SK-N-SH treated with all-trans-retinoic acid at 6 μM for 48 hours (cell line): ENCODE results near the gene DNAJC3.

ENCODE experiments used
- ATAC-seq: fragments of 200-7000 bp; cut with Tn5 transposase; 3 replicates; pipeline ENCODE4 v1.9.1; 2020; ENCODE audit warnings: mild to moderate bottlenecking, moderate library complexity
- ARNTL ChIP-seq: fragments of 450-650 bp; formaldehyde crosslinking; IDR thresholded peaks from 2 replicates; pipeline ENCODE4 v1.5.0; 2020; ENCODE audit warnings: low read depth, mild to moderate bottlenecking, moderate library complexity, borderline replicate concordance
- BACH2 ChIP-seq: fragments of 250-450 bp; sonication (Bioruptor Pico); IDR thresholded peaks from 2 replicates; pipeline ENCODE4 v1.9.0; 2021; ENCODE audit warnings: mild to moderate bottlenecking, borderline replicate concordance
- CSDC2 ChIP-seq: fragments of 250-450 bp; sonication (Bioruptor Pico); IDR thresholded peaks from 2 replicates; pipeline ENCODE4 v1.5.0; 2020; ENCODE audit warnings: mild to moderate bottlenecking, moderate library complexity
- ZFP30 ChIP-seq: fragments of 450-650 bp; formaldehyde crosslinking; IDR thresholded peaks from 2 replicates; pipeline ENCODE4 v1.5.0; 2022; ENCODE audit warnings: mild to moderate bottlenecking, moderate library complexity
- ZNF565 ChIP-seq: fragments of 450-650 bp; formaldehyde crosslinking; conservative IDR thresholded peaks from 2 replicates; pipeline ENCODE4 v1.5.0; 2020; ENCODE audit warnings: low read depth, mild to moderate bottlenecking, moderate library complexity
- ZNF70 ChIP-seq: fragments of 450-650 bp; formaldehyde crosslinking; IDR thresholded peaks from 2 replicates; pipeline ENCODE4 v1.5.0; 2020; ENCODE audit warnings: mild to moderate bottlenecking, moderate library complexity
- ZNF8 ChIP-seq: fragments of 450-650 bp; formaldehyde crosslinking; IDR thresholded peaks from 2 replicates; pipeline ENCODE4 v1.5.0; 2020; ENCODE audit warnings: mild to moderate bottlenecking, moderate library complexity
- TF ChIP-seq, protein P1 (sequence below): fragments of 250-450 bp; sonication (Bioruptor Pico); IDR thresholded peaks from 2 replicates; pipeline ENCODE4 v1.5.1; 2020; ENCODE audit warnings: low read depth, mild to moderate bottlenecking, moderate library complexity
- TF ChIP-seq, protein P2 (sequence below): fragments of 250-450 bp; sonication (Bioruptor Pico); IDR thresholded peaks from 2 replicates; pipeline ENCODE4 v1.5.1; 2021; ENCODE audit warnings: mild to moderate bottlenecking, moderate library complexity
- TF ChIP-seq, protein P3 (sequence below): fragments of 250-450 bp; sonication (Bioruptor Pico); IDR thresholded peaks from 2 replicates; pipeline ENCODE4 v1.8.0; 2020; ENCODE audit warnings: mild to moderate bottlenecking, moderate library complexity, borderline replicate concordance
- TF ChIP-seq, protein P4 (sequence below): fragments of 250-450 bp; sonication (Bioruptor Pico); IDR thresholded peaks from 2 replicates; pipeline ENCODE4 v1.8.0; 2021; ENCODE audit warnings: low read depth, mild to moderate bottlenecking, moderate library complexity, borderline replicate concordance

Gene DNAJC3

GRCh38 chr13:95834134-95834765 lies 157.3 kb downstream of the DNAJC3 start:
- ATAC-seq = peak; percentile 92
- TF ChIP-seq ZNF8 (CRISPR knock-in tag) = no peak
- no peak for TF ChIP-seq ZNF70 (CRISPR knock-in tag)
- TF ChIP-seq ZFP30 (CRISPR knock-in tag) = no peak
- TF ChIP-seq, protein P1, sequence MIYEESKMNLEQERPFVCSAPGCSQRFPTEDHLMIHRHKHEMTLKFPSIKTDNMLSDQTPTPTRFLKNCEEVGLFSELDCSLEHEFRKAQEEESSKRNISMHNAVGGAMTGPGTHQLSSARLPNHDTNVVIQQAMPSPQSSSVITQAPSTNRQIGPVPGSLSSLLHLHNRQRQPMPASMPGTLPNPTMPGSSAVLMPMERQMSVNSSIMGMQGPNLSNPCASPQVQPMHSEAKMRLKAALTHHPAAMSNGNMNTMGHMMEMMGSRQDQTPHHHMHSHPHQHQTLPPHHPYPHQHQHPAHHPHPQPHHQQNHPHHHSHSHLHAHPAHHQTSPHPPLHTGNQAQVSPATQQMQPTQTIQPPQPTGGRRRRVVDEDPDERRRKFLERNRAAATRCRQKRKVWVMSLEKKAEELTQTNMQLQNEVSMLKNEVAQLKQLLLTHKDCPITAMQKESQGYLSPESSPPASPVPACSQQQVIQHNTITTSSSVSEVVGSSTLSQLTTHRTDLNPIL (CRISPR knock-in tag) = no peak

DNA sequence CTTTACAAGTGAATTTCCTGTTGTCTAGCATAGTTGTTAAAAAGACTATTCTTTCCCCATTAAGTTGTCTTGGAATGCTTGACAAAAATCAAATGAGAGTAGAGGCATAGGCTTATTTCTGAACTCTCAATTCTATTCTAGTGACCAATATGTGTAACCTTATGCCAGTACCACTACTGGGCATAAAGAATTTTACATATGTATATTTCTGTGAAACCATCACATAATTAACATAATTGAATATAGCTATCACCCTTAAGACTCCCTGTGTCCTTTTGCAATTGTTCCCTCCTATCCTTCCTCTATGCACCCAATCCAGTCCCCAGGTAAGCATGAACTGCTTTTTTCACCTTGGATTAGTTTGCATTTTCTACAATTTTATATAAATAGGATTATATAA lies 165.0 kb downstream of the DNAJC3 start:
- no peak for ATAC-seq
- TF ChIP-seq, protein P2, sequence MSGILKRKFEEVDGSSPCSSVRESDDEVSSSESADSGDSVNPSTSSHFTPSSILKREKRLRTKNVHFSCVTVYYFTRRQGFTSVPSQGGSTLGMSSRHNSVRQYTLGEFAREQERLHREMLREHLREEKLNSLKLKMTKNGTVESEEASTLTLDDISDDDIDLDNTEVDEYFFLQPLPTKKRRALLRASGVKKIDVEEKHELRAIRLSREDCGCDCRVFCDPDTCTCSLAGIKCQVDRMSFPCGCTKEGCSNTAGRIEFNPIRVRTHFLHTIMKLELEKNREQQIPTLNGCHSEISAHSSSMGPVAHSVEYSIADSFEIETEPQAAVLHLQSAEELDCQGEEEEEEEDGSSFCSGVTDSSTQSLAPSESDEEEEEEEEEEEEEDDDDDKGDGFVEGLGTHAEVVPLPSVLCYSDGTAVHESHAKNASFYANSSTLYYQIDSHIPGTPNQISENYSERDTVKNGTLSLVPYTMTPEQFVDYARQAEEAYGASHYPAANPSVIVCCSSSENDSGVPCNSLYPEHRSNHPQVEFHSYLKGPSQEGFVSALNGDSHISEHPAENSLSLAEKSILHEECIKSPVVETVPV = no peak
- no peak for TF ChIP-seq BACH2 (CRISPR knock-in tag)
- TF ChIP-seq CSDC2 (CRISPR knock-in tag) = no peak
- TF ChIP-seq, protein P3, sequence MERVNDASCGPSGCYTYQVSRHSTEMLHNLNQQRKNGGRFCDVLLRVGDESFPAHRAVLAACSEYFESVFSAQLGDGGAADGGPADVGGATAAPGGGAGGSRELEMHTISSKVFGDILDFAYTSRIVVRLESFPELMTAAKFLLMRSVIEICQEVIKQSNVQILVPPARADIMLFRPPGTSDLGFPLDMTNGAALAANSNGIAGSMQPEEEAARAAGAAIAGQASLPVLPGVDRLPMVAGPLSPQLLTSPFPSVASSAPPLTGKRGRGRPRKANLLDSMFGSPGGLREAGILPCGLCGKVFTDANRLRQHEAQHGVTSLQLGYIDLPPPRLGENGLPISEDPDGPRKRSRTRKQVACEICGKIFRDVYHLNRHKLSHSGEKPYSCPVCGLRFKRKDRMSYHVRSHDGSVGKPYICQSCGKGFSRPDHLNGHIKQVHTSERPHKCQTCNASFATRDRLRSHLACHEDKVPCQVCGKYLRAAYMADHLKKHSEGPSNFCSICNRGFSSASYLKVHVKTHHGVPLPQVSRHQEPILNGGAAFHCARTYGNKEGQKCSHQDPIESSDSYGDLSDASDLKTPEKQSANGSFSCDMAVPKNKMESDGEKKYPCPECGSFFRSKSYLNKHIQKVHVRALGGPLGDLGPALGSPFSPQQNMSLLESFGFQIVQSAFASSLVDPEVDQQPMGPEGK (CRISPR knock-in tag) = no peak
- TF ChIP-seq ARNTL (CRISPR knock-in tag) = no peak
- TF ChIP-seq, protein P1 (CRISPR knock-in tag) = no peak
- TF ChIP-seq, protein P4, sequence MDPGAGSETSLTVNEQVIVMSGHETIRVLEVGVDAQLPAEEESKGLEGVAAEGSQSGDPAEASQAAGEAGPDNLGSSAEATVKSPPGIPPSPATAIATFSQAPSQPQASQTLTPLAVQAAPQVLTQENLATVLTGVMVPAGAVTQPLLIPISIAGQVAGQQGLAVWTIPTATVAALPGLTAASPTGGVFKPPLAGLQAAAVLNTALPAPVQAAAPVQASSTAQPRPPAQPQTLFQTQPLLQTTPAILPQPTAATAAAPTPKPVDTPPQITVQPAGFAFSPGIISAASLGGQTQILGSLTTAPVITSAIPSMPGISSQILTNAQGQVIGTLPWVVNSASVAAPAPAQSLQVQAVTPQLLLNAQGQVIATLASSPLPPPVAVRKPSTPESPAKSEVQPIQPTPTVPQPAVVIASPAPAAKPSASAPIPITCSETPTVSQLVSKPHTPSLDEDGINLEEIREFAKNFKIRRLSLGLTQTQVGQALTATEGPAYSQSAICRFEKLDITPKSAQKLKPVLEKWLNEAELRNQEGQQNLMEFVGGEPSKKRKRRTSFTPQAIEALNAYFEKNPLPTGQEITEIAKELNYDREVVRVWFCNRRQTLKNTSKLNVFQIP (CRISPR knock-in tag) = no peak

GRCh38 chr13:95842898-95843297 lies 166.0 kb downstream of the DNAJC3 start:
- no peak for ATAC-seq
- TF ChIP-seq ZNF565 (CRISPR knock-in tag) (no peak), ZNF70 (CRISPR knock-in tag) (no peak)
